ENCODE data around the gene AFF4. TPM values are rescaled to one million over a fixed set of nuclear protein-coding genes. Genes with fewer than 3 reads are reported as not detected.
"Not testable (repeated sequence)": the region's sequence is repeated elsewhere in the genome, so short reads cannot be mapped to it uniquely, and the experiment has no call there.

AFF4 gene, protein sequence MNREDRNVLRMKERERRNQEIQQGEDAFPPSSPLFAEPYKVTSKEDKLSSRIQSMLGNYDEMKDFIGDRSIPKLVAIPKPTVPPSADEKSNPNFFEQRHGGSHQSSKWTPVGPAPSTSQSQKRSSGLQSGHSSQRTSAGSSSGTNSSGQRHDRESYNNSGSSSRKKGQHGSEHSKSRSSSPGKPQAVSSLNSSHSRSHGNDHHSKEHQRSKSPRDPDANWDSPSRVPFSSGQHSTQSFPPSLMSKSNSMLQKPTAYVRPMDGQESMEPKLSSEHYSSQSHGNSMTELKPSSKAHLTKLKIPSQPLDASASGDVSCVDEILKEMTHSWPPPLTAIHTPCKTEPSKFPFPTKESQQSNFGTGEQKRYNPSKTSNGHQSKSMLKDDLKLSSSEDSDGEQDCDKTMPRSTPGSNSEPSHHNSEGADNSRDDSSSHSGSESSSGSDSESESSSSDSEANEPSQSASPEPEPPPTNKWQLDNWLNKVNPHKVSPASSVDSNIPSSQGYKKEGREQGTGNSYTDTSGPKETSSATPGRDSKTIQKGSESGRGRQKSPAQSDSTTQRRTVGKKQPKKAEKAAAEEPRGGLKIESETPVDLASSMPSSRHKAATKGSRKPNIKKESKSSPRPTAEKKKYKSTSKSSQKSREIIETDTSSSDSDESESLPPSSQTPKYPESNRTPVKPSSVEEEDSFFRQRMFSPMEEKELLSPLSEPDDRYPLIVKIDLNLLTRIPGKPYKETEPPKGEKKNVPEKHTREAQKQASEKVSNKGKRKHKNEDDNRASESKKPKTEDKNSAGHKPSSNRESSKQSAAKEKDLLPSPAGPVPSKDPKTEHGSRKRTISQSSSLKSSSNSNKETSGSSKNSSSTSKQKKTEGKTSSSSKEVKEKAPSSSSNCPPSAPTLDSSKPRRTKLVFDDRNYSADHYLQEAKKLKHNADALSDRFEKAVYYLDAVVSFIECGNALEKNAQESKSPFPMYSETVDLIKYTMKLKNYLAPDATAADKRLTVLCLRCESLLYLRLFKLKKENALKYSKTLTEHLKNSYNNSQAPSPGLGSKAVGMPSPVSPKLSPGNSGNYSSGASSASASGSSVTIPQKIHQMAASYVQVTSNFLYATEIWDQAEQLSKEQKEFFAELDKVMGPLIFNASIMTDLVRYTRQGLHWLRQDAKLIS
- total RNA-seq, result 62.4 TPM

DNA sequence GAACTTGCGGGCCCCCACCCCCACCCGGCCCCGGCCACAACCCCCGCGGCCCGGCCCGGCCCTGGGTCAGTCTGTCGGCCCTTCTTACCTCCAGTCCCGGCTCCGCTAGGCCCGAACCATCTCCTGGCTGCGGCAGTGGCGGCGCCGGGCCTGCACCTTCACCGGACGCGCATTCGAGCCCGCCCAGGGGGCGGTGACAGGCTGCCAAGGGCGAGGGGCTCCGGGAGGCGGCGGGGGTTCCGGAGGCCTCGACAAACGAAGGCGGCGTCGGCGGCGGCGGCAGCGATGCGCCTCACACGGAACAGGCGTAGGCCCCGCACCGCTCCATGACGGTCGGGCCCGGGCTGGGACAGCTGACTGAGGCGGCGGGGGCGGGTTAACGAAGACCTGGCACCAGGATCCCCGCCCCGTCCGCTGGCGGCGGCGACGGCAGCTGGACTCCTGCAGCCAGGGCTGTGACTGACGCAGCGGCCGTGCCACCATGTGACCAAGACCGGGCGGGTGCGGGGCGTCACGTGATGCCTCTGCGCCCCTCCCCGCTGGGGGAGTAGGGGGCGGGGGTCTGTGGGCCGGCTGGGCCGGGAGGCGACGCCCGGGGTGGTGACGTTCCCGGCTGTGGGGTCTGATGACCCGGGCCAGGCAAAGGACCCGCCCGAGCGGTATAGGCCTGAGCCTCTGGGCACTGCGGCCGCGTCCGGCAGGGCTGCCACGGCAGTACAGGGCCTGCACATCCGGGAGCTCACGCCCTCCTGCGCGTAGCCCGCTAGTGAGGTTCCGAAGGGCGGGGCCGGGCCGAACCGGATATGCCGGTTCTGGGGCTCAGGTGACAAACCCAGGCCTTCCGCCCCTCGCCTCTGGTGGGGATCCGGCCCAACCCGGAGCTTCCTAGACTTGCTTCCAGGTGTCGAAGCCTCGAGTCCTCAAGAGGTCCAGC lies at the start of gene AFF4:
TSS of gene AFF4 (minus strand) at position 464 of the 934 bp plus-strand sequence. CDS start 26,445 bp downstream, outside the sequence.
- FAIRE-seq (no peak), DNase-seq (ENCODE audit: low spot score in 2 of 2) (peak; percentile 94 to 96)

DNA sequence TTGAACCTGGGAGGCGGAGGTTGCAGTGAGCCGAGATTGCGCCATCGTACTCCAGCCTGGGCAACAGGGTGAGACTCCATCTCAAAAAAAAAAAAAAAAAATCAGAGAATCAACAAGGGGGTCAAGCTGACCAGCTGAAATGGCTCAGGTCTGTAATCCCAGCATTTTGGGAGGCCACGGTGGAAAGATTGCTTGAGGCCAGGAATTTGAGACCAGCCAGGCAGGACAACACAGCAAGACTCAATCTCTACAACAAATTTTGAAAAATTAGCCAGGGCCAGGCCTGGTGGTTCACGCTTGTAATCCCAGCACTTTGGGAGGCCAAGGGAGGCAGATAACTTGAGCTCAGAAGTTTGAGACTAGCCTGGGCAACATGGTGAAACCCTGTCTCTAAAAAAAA lies 45.0 kb upstream of the AFF4 start:
- DNase-seq (ENCODE audit: low spot score in 2 of 2); FAIRE-seq: not testable (repeated sequence)

DNA sequence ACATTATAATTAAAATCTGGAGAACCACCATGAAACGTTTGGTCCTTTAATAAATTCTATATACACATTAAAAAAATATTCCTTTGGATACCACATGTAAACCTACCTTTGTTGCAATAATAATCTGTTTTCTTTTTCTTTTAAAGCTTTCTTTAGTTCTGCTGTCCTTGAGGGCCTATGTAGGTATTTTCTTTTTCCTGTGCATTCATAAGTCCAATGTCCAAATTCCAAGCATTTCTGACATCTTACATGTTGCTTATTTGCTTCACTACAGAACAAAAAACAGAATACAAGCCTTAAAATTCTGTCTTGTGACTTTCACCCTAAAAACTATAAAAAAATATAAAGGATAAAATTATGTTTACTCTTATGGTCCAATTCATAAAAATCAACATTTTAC lies 43.2 kb upstream of the AFF4 start:
- FAIRE-seq, result no peak
- DNase-seq (ENCODE audit: low spot score in 2 of 2), result no peak

DNA sequence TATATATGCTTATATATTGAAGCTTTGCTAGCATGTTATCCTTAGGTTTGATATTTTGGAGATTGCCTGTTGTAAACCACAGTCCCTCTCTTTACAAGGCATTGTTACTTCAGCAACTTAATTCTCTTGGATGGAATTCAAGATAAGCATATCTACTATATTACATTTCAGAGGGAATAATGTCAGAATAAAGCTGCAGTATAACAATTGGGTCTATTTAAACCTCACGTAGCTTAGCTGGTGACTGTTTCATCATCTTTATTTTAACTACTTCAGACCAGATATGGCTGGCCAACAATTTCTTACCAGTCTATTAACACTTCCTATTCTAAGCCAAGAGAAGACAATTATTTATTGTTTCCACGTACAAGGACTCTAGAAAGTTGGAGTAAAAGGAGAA lies 35.8 kb upstream of the AFF4 start:
- DNase-seq (ENCODE audit: low spot score in 2 of 2), result no peak
- FAIRE-seq, result no peak

DNA sequence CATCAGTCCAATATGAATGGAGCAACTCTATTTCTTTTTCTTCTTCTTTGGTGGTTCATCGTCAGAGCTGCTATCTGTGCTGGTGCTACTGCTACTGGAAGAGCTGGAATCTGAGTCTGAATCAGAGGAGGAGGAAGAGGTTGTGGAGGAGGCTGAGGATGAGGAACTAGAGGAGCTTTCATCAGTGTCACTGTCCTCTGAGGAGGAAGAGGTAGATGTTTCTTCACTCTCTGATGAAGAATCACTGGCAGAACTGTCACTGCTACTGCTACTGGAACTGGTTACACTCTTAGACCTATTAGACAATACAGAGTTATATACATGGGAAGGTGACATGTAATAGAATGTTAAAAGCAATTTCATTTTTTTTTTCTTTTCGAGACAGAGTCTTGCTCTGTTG lies 35.1 kb upstream of the AFF4 start:
- no peak for FAIRE-seq
- no peak for DNase-seq (ENCODE audit: low spot score in 2 of 2)

DNA sequence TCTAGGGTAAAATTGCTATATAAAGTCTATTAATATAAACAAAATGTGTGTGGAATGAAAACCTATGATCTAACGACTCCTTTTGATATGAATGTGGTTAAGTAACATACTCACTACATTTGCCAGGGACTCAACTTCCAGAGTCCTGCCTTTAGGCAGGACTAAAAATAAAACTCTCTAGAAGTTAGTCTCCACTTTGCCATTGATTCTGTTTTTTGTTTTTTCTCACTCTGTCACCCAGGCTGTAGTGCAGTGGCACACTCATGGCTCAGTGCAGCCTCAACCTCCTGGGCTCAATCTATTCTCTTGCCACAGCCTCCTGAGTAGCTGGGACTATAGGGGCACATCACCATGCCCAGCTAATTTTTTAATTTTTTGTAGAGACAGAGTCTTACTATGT lies 32.9 kb upstream of the AFF4 start:
- DNase-seq (ENCODE audit: low spot score in 2 of 2) (no peak), FAIRE-seq (no peak)

DNA sequence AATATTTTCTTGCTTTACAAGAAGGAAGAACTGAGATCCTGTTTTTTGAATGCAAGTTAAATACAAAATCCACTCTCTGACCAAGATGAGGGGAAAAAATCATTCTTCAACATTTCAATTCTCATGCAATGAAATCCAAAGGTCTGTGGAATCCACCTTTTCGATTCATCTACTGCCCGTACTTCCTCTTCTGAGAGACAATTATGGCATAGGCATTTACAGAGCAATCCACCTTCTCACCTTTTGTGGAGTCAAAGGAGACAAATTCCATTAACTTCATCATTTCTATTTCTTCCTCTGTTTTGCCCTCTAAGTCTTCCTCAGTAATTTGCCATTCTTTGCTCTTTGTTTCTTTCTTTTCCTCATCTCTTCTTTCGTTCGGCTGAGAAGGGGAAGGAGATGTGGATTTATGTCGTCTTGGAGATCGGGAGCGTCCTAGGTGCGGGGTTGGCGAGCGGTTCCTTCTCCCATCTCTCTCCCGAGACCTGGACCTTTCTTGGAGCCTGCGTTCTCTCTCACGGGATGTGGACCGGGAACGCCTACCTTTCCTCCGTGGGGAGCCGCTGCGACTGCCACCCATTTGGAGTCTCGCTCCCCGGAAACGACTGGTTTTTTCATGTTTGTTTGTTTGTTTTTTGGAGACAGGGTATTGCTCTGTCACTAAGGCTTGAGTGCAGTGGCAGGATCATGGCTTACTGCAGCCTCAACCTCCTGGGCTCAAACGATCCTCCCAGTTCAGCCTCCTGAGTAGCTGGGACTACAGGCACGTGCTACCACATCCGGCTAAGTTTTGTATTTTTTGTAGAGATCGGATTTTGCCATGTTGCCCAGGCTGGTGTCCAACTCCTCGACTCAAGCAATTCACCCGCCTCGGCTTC lies 24.3 kb upstream of the AFF4 start:
- DNase-seq (ENCODE audit: low spot score in 2 of 2), result no peak

DNA sequence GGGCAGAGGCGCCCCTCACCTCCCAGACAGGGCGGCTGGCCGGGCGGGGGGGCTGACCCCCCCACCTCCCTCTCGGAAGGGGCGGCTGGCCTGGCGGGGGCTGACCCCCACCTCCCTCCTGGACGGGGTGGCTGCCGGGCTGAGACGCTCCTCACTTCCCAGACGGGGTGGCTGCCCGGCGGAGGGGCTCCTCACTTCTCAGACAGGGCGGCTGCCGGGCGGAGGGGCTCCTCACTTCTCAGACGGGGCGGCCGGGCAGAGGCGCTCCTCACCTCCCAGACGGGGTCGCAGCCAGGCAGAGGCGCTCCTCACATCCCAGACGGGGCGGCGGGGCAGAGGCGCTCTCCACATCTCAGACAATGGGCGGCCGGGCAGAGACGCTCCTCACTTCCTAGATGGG lies 19.5 kb upstream of the AFF4 start:
- not testable (repeated sequence) for FAIRE-seq; DNase-seq (ENCODE audit: low spot score in 2 of 2)

More for the DNA sequence above, 24.3 kb upstream of the AFF4 start:
- no peak for FAIRE-seq

DNA sequence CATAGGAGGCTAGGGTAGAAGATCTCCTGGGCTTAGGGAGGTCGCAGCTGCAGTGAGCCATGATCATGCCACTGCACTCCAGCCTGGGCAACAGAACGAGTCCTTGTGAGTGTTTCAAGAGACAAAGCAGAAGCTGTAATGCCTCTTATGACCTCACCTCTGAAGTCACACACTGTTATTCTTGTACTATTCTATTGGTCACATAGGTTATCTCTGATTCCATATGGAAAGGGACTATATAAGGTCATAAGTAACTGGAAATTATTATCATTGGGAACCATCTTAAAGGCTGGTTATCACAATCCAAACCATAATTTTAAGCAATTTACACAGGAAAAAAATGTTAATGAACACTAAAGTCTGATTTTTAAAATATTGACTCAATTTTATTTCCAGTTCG lies 17.9 kb upstream of the AFF4 start:
- FAIRE-seq (no peak), DNase-seq (ENCODE audit: low spot score in 2 of 2) (no peak)

DNA sequence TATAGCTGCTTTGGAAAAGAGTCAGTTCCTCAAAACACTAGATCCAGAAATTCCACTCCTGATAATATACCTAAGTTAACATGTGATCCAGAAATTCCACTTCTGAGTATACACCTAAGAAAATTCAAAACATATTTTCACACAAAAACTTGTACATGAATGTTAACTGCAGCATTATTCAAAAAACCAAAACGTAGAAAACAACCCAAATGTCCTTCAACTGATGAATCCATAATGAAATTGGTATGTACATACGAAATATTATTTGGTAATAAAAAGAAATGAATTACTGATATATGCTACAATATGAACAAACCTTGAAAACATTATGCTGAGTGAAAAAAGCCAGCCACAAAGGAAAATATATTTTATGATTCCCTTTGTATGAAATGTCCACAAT lies 16.5 kb upstream of the AFF4 start:
- no peak for FAIRE-seq

DNA sequence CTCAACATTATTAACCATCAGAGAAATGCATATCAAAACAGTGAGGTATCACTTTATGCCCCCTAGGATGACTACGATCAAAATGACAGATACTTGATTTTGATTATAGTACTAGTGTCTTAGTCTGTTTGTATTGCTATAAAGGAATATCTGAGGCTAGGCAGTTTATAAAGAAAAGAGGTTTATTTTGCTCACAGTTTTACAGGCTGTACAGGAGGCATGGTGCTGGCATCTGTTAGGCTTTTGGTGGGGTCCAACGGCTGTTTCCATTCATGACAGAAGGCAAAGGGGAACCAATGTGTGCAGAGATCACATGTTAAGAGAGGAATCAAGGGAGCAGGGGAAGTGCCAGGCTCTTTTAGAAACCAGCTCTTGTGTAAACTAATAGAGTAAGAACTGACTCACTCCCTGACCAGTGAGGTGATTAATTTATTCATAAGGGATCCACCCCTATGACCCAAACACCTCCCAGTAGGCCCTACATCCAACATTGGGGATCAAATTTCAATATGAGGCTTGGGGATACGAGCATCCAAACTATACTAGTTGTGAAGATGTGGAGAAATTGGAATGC lies 16.0 kb upstream of the AFF4 start:
- DNase-seq (ENCODE audit: low spot score in 2 of 2) (no peak), FAIRE-seq (no peak)

More for the DNA sequence above, 16.5 kb upstream of the AFF4 start:
- DNase-seq (ENCODE audit: low spot score in 2 of 2), result no peak

DNA sequence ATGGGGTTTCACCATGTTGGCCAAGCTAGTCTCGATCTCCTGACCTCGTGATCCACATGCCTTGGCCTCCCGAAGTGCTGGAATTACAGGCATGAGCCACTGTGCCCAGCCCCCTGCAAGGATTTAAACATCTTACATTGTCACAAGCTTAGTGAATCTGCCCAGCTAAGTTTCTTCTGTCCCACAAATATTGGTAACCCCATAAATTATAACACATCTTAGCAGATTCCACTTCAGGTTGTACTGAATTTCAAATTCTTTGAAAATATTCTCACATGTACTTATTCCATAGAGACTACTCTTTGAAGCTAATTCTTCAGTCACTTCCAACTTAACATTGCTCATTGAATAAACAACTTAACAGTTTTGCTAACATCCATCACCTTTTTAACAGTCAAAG lies 13.4 kb upstream of the AFF4 start:
- FAIRE-seq (no peak), DNase-seq (ENCODE audit: low spot score in 2 of 2) (no peak)

DNA sequence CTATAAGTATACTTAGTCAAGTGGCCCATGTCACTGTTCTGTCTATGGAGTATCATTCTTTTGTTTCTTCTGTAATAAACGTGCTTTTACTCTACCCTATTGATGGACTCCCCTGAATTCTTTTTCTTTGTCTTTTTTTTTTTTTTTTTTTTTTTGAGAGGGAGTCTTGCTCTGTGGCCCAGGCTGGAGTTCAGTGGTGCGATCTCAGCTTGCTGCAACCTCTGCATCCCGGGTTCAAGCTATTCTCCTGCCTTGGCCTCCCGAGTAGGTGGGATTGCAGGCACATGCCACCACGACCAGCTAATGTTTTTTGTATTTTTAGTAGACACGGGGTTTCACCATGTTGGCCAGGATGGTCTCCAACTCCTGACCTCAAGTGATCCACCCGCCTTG lies 9.0 kb upstream of the AFF4 start:
- not testable (repeated sequence) for FAIRE-seq

DNA sequence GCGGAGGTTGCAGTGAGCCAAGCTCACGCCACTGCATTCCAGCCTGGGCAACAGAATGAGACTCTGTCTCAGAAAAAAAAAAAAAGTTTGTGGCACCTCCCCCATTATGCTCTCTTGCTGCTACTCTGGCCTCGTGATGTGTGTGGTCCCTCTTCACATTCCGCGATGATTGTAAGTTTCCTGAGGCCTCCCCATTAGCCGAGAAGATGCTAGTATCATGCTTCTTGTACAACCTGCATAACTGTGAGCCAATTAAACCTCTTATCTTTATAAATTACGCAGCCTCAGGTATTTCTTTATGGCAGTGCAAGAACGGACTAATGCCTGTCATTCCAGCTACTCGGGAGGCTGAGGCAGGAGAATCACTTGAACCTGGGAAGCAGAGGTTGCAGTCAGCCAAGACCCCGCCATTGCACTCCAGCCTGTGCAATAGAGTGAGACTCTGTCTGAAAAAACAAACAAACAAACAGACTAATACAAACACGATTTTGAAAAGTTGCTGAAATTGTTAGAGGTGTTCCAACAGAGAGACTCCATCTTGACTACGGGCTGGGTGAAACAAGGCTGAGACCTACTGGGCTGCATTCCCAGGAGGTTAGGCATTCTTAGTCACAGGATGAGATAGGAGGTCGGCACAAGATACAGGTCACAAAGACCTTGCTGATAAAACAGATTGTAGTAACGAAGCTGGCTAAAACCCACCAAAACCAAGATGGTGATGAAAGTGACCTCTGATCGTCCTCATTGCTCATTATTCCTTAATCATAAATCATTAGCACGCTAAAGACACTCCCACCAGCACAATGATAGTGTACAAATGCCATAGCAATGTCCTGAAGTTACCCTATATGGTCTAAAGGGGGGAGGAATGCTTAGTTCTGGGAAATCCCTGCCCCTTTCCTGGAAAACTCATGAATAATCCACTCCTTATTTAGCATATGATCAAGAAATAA lies 8.3 kb upstream of the AFF4 start:
- FAIRE-seq (no peak), DNase-seq (ENCODE audit: low spot score in 2 of 2) (no peak)

More for the DNA sequence above, 9.0 kb upstream of the AFF4 start:
- not testable (repeated sequence) for DNase-seq (ENCODE audit: low spot score in 2 of 2)

DNA sequence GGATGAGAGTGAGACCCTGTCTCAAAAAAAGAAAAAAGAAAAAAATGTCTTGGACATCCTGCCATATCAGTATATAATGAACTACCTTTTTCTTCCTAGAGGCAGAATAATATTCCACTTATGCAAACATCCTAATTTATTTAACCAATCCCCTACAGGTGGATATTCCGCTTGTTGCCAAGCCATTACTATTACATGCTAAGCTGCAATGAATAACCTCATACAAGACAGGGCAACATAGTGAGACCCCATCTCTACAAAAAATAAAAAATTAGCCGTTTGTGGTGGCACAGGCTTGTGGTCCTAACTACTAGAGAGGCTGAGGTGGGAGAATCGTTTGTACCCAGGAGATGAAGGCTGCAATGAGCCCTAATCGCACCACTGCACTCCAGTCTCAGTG lies 1.7 kb upstream of the AFF4 start:
- FAIRE-seq (no peak), DNase-seq (ENCODE audit: low spot score in 2 of 2) (no peak)

DNA sequence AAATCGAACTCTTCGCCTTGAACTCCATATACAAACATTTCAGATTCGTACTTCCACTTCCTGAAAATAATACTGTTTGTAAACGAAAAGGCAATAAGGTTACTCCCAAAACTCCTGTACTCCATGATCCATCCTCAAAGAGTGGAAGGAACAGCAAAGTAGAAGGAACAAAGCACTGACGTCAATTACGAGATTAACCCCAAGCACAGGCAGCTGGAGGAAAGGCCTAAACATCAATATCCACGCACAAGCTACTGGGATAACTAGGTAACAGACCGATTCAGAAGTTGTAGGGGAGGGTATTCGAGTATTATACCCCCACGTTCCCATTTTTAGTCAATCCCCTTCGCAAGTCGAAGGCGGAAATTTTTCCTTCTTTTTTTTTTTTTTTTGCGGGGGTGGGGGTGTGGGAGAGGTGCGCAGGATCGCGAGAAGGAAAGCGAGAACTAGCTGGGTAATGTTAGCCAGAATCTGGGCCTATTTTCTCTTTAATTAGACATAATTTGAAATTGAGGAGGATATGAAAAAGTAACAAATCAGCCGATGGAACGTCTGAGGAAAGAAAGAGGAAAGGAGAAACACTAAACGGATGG lies 909 bp downstream of the AFF4 start:
- DNase-seq (ENCODE audit: low spot score in 2 of 2), result peak in 1 of 2 donors; percentile 39

DNA sequence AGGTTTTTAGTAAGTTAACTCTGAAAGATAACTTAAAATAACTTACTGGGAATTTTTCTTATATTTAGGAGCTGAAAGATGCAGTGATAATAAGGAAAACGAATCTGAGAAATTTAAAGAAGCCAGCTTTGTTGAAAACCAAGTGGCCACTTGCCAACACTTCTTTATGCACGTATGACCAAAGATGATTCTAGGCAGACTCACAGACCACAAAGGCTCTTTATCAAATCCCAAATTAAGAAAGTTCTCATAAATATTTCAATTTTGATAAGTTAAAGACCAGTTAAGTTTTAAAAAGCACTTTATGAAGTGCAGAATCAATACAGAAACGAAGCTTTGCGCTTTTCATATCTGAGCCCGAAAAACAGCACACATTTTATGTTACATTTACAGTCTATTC lies 1.5 kb downstream of the AFF4 start:
- FAIRE-seq (no peak), DNase-seq (ENCODE audit: low spot score in 2 of 2) (no peak)

More for the DNA sequence above, 909 bp downstream of the AFF4 start:
- FAIRE-seq, result no peak

Measured in frontal cortex (tissue), 4 donors.